ENCODE data around the gene WDR46. TPM values are rescaled to one million over a fixed set of nuclear protein-coding genes. Genes with fewer than 3 reads are reported as not detected.

Gene WDR46
- total and polyA plus RNA-seq, 2 of the 13 experiments (the other 11 are each of a cell fraction or from before 2014, with no cell fraction given): 47.4 to 105 TPM

DNA sequence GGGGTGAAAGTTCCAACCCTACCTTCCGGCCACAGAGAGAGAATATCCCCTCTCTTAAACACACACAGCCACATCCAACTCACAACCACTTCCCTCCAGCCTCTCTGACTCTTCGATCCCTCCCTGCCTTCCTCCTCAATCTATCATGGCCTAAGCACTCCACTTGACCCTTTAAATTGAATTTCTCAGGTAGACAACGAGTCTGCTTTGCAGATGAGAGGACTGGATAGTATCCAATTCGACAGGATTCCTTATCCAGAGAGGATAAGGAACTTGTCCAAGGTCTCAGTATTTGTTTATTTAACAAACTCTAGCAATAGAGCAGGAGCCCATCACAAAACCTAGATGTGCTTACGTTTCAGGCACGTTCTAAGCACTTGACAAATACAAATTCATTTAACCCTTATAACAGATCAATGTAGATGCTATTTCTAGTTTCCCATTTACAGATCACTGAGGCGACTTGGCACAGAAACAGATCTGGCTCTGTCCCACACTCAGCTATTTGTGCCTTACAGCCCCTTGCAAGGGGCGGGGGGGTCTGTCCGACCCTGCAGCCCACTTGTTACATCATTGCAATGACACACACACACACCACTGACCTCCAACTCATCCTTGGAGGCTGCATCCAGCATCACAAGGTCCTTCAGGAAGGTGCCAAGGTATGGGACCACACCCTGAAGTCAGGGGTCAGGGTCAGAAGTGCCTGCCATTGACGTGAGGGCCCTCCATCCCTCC, 5.2 kb upstream of the WDR46 start:
- intact Hi-C loops (cut with micrococcal nuclease; ENCODE audit: unreplicated experiment) (no loop called here), in situ Hi-C loops (cut with HindIII; ENCODE audit: extremely low pct_ligation_motif_present, low pct_unique_long_range_greater_than_20kb) (loop anchor here (25.0 kb wide), 1 partner anchor 118 kb away; the partner anchor contains the start of genes CUTA, PHF1 and SYNGAP1)
- no peak overlapping the region for H3K27ac ChIP-seq (ENCODE audit: extremely low read length, insufficient read depth, low read length)
- FAIRE-seq: no peak
- H3K36me3 ChIP-seq (replicated peaks in 1 of 2; ENCODE audit: control insufficient read depth in 1 of 2, insufficient read depth in 2 of 2, low read length in 2 of 2): peaks cover 10 to 24% of the 10 kb centered on the region in 2 experiments
- no peak overlapping the region for H3K4me2 ChIP-seq (ENCODE audit: low read depth, low read length)
- TF ChIP-seq TBX3 (IDR thresholded peaks at IDR 0.05; ENCODE audit: borderline replicate concordance) (no peak), ZNF615 (CRISPR knock-in tag; IDR thresholded peaks at IDR 0.05; ENCODE audit: borderline replicate concordance) (no peak), CBX2 (IDR thresholded peaks at IDR 0.05; ENCODE audit: low read depth, low read length) (no peak), CBX2 (CRISPR knock-in tag; IDR thresholded peaks at IDR 0.05; ENCODE audit: low read depth) (no peak), RARG (CRISPR knock-in tag; IDR thresholded peaks at IDR 0.05; ENCODE audit: low read depth) (no peak), POLR2G (IDR thresholded peaks at IDR 0.05; ENCODE audit: low read depth, low read length) (no peak), ZNF431 (CRISPR knock-in tag; IDR thresholded peaks at IDR 0.05; ENCODE audit: borderline replicate concordance, low read depth) (no peak), ZNF766 (CRISPR knock-in tag; IDR thresholded peaks at IDR 0.05; ENCODE audit: borderline replicate concordance) (no peak), ZNF773 (CRISPR knock-in tag; IDR thresholded peaks at IDR 0.05; ENCODE audit: borderline replicate concordance) (no peak)
- TF ChIP-seq, protein P1, sequence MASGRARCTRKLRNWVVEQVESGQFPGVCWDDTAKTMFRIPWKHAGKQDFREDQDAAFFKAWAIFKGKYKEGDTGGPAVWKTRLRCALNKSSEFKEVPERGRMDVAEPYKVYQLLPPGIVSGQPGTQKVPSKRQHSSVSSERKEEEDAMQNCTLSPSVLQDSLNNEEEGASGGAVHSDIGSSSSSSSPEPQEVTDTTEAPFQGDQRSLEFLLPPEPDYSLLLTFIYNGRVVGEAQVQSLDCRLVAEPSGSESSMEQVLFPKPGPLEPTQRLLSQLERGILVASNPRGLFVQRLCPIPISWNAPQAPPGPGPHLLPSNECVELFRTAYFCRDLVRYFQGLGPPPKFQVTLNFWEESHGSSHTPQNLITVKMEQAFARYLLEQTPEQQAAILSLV (CRISPR knock-in tag; IDR thresholded peaks at IDR 0.05; ENCODE audit: borderline replicate concordance): no peak
- TF ChIP-seq, protein P2, sequence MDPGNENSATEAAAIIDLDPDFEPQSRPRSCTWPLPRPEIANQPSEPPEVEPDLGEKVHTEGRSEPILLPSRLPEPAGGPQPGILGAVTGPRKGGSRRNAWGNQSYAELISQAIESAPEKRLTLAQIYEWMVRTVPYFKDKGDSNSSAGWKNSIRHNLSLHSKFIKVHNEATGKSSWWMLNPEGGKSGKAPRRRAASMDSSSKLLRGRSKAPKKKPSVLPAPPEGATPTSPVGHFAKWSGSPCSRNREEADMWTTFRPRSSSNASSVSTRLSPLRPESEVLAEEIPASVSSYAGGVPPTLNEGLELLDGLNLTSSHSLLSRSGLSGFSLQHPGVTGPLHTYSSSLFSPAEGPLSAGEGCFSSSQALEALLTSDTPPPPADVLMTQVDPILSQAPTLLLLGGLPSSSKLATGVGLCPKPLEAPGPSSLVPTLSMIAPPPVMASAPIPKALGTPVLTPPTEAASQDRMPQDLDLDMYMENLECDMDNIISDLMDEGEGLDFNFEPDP (CRISPR knock-in tag; conservative IDR thresholded peaks at IDR 0.05): no peak
- H3K4me3 ChIP-seq (replicated peaks in 1 of 3; ENCODE audit: insufficient read depth in 1 of 3, low read depth in 2 of 3, low read length in 3 of 3): no peak overlapping the region
- BruUV-seq (replicated peaks): no TSS peak
- 88% methylated on average over 10 of the region's 10 CpGs for WGBS (ENCODE audit: low lambda C conversion rate)
- no peak for ATAC-seq
- no peaks in the 10 kb centered on the region for H3K9me3 ChIP-seq (ENCODE audit: low read length)
- no peak for DNase-seq (ENCODE audit: low spot score)
- H3K27me3 ChIP-seq (ENCODE audit: control insufficient read depth in 1 of 2, insufficient read depth in 2 of 2, low read length in 2 of 2): no peaks in the 10 kb centered on the region; a peak in 1 of 5 replicates
- no peak overlapping the region for H3K9ac ChIP-seq (ENCODE audit: insufficient read depth, low read depth, low read length)
- peaks cover 15% of the 10 kb centered on the region for H3K79me2 ChIP-seq (ENCODE audit: insufficient read depth, low read length)
- POLR2A ChIA-PET: interaction anchor here (2.8 kb wide), 1 partner anchor 23 kb away, joined by 6 read pairs; the partner anchor contains the start of gene ZBTB22
- H4K20me1 ChIP-seq (ENCODE audit: insufficient read depth, low read length): no peaks in the 10 kb centered on the region
- H3K4me1 ChIP-seq (ENCODE audit: insufficient read depth, low read length): peaks cover 26% of the 10 kb centered on the region
- H2AFZ ChIP-seq (ENCODE audit: low read length): no peak overlapping the region
- CTCF ChIA-PET (ENCODE audit: low intra/inter-chr PET ratio, low total read pairs): no interaction called here
